K562 (cell line): ENCODE results near the gene STC2. TPM values are rescaled to one million over a fixed set of nuclear protein-coding genes. Genes with fewer than 3 reads are reported as not detected.

Source experiments
- ASH1L ChIP-seq: fragments of 450-650 bp; IDR thresholded peaks from 2 replicates; pipeline ENCODE4 v1.6.1; 2018; ENCODE audit warnings: borderline replicate concordance, mild to moderate bottlenecking, low read depth; ENCODE audit not compliant: partially characterized antibody
- KAT2B ChIP-seq: IDR thresholded peaks from one replicate; pipeline ENCODE4 v1.6.1; 2012; ENCODE audit warnings: low read depth, mild to moderate bottlenecking, control low read depth, inconsistent platforms, low read length, moderate library complexity
- MAFF ChIP-seq: IDR thresholded peaks from 2 replicates; pipeline ENCODE4 v1.6.1; 2012; ENCODE audit warnings: low read length, improper control_type of control experiment
- MYNN ChIP-seq, 2 experiments: sonication (generic); formaldehyde crosslinking in 1 of 2; IDR thresholded peaks; 2 replicates each; pipeline versions ENCODE4 v1.5.0 to v1.6.1; 2016 to 2020; ENCODE audit warnings: antibody characterized with exemption in 1 of 2, missing genetic modification reagents in 1 of 2
- NCOA1 ChIP-seq: fragments of 450-650 bp; IDR thresholded peaks from 2 replicates; pipeline ENCODE4 v1.6.1; 2016; ENCODE audit warnings: low read depth
- NFE2L1 ChIP-seq: fragments of 450-650 bp; IDR thresholded peaks from 2 replicates; pipeline ENCODE4 v1.6.1; 2016; ENCODE audit warnings: missing genetic modification characterization, low read depth, mild to moderate bottlenecking, missing compliant biosample characterization, moderate library complexity, borderline replicate concordance
- RBM17 ChIP-seq: fragments of 200-400 bp; formaldehyde crosslinking; IDR thresholded peaks from 2 replicates; pipeline ENCODE4 v1.6.1; 2017; ENCODE audit warnings: low read depth, mild to moderate bottlenecking, low read length, borderline replicate concordance
- SMC3 ChIP-seq: conservative IDR thresholded peaks from 2 replicates; pipeline ENCODE4 v1.6.1; 2011; ENCODE audit warnings: low read depth, low read length, improper control_type of control experiment; ENCODE audit not compliant: insufficient read depth
- TRIM24 ChIP-seq, 2 experiments: fragments of 450-650 bp; IDR thresholded peaks; 2 replicates each; pipeline ENCODE4 v1.6.1; 2016
- ZFP91 ChIP-seq: sonication (generic); formaldehyde crosslinking; IDR thresholded peaks from 2 replicates; pipeline ENCODE4 v1.8.0; 2022; ENCODE audit warnings: mild to moderate bottlenecking, missing genetic modification reagents
- ZNF583 ChIP-seq: fragments of 250-450 bp; sonication (Bioruptor Pico); IDR thresholded peaks from 2 replicates; pipeline ENCODE4 v1.4.0; 2020
- ZNF740 ChIP-seq, 3 experiments: fragments of 200-800 bp in 1 of 3; sonication (Bioruptor generic) in 1 of 3; sonication (generic) in 1 of 3; formaldehyde crosslinking in 1 of 3; IDR thresholded peaks; 2 replicates each; pipeline versions ENCODE4 v1.6.1 to v1.8.0; 2016 to 2022; ENCODE audit warnings: mild to moderate bottlenecking in 2 of 3, missing compliant biosample characterization in 2 of 3, missing genetic modification characterization in 2 of 3, missing genetic modification reagents in 1 of 3
- polyA plus RNA-seq, 8 experiments: library from polyadenylated mRNA; depleted of rRNA in 4 of 8; stranded (reverse) in 5 of 8; unstranded in 3 of 8; fragments of >200 nt; fragmentation: Nextera tagmentation in 2 of 8; fragmentation: Illumina TruSeq in 1 of 8; extraction: Ambion mirVana in 2 of 8; extraction: Trizol in 1 of 8; gene quantifications; 2 replicates each; pipeline versions ENCODE4 v1.2.1 to v1.2.3, GENCODE V29; 2011 to 2014; ENCODE audit warnings: inconsistent platforms in 1 of 8, missing spikeins in 1 of 8
- total RNA-seq, 7 experiments: library from RNA; depleted of rRNA in 6 of 7; stranded (reverse); fragments of >200 nt in 6 of 7; fragmentation: Illumina TruSeq in 2 of 7; extraction: Trizol in 2 of 7; gene quantifications; 2 replicates each; pipeline versions ENCODE4 v1.2.1 to v1.2.3, GENCODE V29; 2011 to 2021; ENCODE audit warnings: low replicate concordance in 1 of 7
- TF ChIP-seq, protein P1 (sequence below): fragments of 450-650 bp; IDR thresholded peaks from 2 replicates; pipeline ENCODE4 v1.7.1; 2018; ENCODE audit warnings: mild to moderate bottlenecking, low read depth; ENCODE audit not compliant: partially characterized antibody
- TF ChIP-seq, protein P2 (sequence below): IDR thresholded peaks from 3 replicates; pipeline ENCODE4 v1.6.1; 2011; ENCODE audit warnings: borderline replicate concordance, mild to moderate bottlenecking, moderate library complexity; ENCODE audit not compliant: insufficient read length; ENCODE audit errors: extremely low read depth
- TF ChIP-seq, protein P3 (sequence below): fragments of 250-450 bp; sonication (Bioruptor Pico); IDR thresholded peaks from 2 replicates; pipeline ENCODE4 v1.8.0; 2021; ENCODE audit warnings: borderline replicate concordance, mild to moderate bottlenecking, moderate library complexity; ENCODE audit not compliant: poor library complexity, severe bottlenecking

The STC2 gene
- total and polyA plus RNA-seq, 9 of the 15 experiments (the other 6 are each of a cell fraction or from before 2014, with no cell fraction given): 0.62 to 31.7 (median 7.4) TPM

GRCh38 chr5:173327948-173328843 lies at the start of gene STC2 (continued):
- TF ChIP-seq, protein P1, sequence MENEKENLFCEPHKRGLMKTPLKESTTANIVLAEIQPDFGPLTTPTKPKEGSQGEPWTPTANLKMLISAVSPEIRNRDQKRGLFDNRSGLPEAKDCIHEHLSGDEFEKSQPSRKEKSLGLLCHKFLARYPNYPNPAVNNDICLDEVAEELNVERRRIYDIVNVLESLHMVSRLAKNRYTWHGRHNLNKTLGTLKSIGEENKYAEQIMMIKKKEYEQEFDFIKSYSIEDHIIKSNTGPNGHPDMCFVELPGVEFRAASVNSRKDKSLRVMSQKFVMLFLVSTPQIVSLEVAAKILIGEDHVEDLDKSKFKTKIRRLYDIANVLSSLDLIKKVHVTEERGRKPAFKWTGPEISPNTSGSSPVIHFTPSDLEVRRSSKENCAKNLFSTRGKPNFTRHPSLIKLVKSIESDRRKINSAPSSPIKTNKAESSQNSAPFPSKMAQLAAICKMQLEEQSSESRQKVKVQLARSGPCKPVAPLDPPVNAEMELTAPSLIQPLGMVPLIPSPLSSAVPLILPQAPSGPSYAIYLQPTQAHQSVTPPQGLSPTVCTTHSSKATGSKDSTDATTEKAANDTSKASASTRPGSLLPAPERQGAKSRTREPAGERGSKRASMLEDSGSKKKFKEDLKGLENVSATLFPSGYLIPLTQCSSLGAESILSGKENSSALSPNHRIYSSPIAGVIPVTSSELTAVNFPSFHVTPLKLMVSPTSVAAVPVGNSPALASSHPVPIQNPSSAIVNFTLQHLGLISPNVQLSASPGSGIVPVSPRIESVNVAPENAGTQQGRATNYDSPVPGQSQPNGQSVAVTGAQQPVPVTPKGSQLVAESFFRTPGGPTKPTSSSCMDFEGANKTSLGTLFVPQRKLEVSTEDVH: no peak
- no peak for TF ChIP-seq ASH1L
- no peak for TF ChIP-seq ZFP91 (CRISPR knock-in tag)
- no peak for TF ChIP-seq KAT2B
- no peak; the same call in 1 of the 2 replicates for TF ChIP-seq ZNF583 (CRISPR knock-in tag)
- TF ChIP-seq MYNN (IDR thresholded peaks at IDR 0.05): no peak
- TF ChIP-seq MYNN (CRISPR knock-in tag; IDR thresholded peaks at IDR 0.05): no peak
- no peak for TF ChIP-seq TRIM24 (IDR thresholded peaks at IDR 0.05)
- no peak for TF ChIP-seq ZNF740 (CRISPR knock-in tag; IDR thresholded peaks at IDR 0.05)
- TF ChIP-seq ZNF740 (tag; IDR thresholded peaks at IDR 0.05): no peak
- no peak for TF ChIP-seq NFE2L1
- TF ChIP-seq RBM17: no peak
- TF ChIP-seq, protein P2, sequence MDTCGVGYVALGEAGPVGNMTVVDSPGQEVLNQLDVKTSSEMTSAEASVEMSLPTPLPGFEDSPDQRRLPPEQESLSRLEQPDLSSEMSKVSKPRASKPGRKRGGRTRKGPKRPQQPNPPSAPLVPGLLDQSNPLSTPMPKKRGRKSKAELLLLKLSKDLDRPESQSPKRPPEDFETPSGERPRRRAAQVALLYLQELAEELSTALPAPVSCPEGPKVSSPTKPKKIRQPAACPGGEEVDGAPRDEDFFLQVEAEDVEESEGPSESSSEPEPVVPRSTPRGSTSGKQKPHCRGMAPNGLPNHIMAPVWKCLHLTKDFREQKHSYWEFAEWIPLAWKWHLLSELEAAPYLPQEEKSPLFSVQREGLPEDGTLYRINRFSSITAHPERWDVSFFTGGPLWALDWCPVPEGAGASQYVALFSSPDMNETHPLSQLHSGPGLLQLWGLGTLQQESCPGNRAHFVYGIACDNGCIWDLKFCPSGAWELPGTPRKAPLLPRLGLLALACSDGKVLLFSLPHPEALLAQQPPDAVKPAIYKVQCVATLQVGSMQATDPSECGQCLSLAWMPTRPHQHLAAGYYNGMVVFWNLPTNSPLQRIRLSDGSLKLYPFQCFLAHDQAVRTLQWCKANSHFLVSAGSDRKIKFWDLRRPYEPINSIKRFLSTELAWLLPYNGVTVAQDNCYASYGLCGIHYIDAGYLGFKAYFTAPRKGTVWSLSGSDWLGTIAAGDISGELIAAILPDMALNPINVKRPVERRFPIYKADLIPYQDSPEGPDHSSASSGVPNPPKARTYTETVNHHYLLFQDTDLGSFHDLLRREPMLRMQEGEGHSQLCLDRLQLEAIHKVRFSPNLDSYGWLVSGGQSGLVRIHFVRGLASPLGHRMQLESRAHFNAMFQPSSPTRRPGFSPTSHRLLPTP: no peak
- TF ChIP-seq SMC3: 0 out of 2 replicates have a peak, but pooled peaks have one; percentile 1
- no peak for TF ChIP-seq MAFF
- TF ChIP-seq, protein P3, sequence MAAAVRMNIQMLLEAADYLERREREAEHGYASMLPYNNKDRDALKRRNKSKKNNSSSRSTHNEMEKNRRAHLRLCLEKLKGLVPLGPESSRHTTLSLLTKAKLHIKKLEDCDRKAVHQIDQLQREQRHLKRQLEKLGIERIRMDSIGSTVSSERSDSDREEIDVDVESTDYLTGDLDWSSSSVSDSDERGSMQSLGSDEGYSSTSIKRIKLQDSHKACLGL: no peak
- TF ChIP-seq NCOA1: no peak
